Measurements from ENCODE around the gene UMAD1.

DNA sequence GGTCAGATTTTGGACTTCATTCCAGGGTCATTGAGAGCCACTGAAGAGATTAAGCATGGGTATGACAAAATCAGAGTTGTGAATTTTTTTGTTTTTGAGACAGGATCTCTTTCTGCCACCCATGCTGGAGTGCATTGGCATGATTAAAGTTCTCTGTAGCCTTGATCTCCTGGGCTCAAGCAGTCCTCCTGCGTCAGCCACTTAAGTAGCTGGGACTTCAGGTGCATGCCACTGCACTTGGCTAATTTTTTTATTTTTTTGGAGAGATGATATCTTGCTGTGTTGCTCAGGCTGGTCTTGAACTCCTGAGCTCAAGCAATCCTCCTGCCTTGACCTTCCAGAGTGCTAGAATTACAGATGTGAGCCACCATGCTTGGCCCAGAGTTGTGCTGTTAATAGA, 275.5 kb downstream of the UMAD1 start:
- TF ChIP-seq, protein P1, sequence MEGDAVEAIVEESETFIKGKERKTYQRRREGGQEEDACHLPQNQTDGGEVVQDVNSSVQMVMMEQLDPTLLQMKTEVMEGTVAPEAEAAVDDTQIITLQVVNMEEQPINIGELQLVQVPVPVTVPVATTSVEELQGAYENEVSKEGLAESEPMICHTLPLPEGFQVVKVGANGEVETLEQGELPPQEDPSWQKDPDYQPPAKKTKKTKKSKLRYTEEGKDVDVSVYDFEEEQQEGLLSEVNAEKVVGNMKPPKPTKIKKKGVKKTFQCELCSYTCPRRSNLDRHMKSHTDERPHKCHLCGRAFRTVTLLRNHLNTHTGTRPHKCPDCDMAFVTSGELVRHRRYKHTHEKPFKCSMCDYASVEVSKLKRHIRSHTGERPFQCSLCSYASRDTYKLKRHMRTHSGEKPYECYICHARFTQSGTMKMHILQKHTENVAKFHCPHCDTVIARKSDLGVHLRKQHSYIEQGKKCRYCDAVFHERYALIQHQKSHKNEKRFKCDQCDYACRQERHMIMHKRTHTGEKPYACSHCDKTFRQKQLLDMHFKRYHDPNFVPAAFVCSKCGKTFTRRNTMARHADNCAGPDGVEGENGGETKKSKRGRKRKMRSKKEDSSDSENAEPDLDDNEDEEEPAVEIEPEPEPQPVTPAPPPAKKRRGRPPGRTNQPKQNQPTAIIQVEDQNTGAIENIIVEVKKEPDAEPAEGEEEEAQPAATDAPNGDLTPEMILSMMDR (IDR thresholded peaks at IDR 0.05), result no peak
- no peak for TF ChIP-seq POLR2A (IDR thresholded peaks at IDR 0.05)
- no peak for TF ChIP-seq POLR2AphosphoS5 (IDR thresholded peaks at IDR 0.05)
- TF ChIP-seq EP300 (IDR thresholded peaks at IDR 0.05), result no peak

All from sigmoid colon (tissue), 4 donors.